Small intestine (tissue), 7 donors: ENCODE results near the gene TECR. TPM values are rescaled to one million over a fixed set of nuclear protein-coding genes. Genes with fewer than 3 reads are reported as not detected.
"Not testable (repeated sequence)": the region's sequence is repeated elsewhere in the genome, so short reads cannot be mapped to it uniquely, and the experiment has no call there.

Source experiments
- DNase-seq, 2 donors: peaks; one replicate each; pipeline versions ENCODE4 v3.0.0 to v3.0.0-alpha.2; 2013
- FAIRE-seq: peaks from 2 replicates; lab custom pipeline; 2012; peaks lifted over from hg19 to GRCh38; lab: Jason Lieb, UNC
- H3K27ac ChIP-seq, 3 donors: one replicate each; pipeline ENCODE4 v1.5.1; 2013; ENCODE audit warnings: low read length in 2 of 3, mild to moderate bottlenecking in 2 of 3, control low read depth in 1 of 3, inconsistent platforms in 1 of 3, low read depth in 1 of 3, moderate library complexity in 1 of 3
- H3K27me3 ChIP-seq, 3 donors: one replicate each; pipeline ENCODE4 v1.6.1; 2013; ENCODE audit warnings: low read length in 3 of 3, inconsistent platforms in 1 of 3; ENCODE audit not compliant: control insufficient read depth in 3 of 3, insufficient read depth in 3 of 3
- H3K36me3 ChIP-seq, 3 donors: one replicate each; pipeline ENCODE4 v1.6.1; 2013; ENCODE audit warnings: low read length in 3 of 3, inconsistent platforms in 1 of 3, low read depth in 1 of 3, mild to moderate bottlenecking in 1 of 3, moderate library complexity in 1 of 3; ENCODE audit not compliant: control insufficient read depth in 3 of 3, insufficient read depth in 2 of 3
- H3K4me1 ChIP-seq, 3 donors: one replicate each; pipeline ENCODE4 v1.6.1; 2013; ENCODE audit warnings: low read length in 2 of 3, inconsistent platforms in 1 of 3, low read depth in 1 of 3, mild to moderate bottlenecking in 1 of 3, moderate library complexity in 1 of 3; ENCODE audit not compliant: control insufficient read depth in 3 of 3, insufficient read depth in 2 of 3
- H3K4me3 ChIP-seq, 3 donors: one replicate each; pipeline ENCODE4 v1.5.1; 2013; ENCODE audit warnings: low read length in 3 of 3, control low read depth in 1 of 3, inconsistent platforms in 1 of 3, low read depth in 1 of 3, mild to moderate bottlenecking in 1 of 3, moderate library complexity in 1 of 3
- H3K9me3 ChIP-seq, 2 donors: one replicate each; pipeline ENCODE4 v1.6.1; 2013; ENCODE audit warnings: low read depth in 1 of 2, low read length in 1 of 2; ENCODE audit not compliant: control insufficient read depth in 2 of 2, insufficient read depth in 1 of 2
- WGBS, 3 donors: extraction: QIAGEN DNeasy Blood & Tissue Kit; methylation state at CpG; one replicate each; pipeline ENCODE4 v1.1.7; 2013; 5-methylcytosine and 5-hydroxymethylcytosine counted together
- polyA plus RNA-seq, 4 donors: library from polyadenylated mRNA; stranded (reverse) in 3 of 4; unstranded in 1 of 4; fragments of 200-250 nt in 3 of 4; fragments of 120-200 nt in 1 of 4; gene quantifications; one replicate each; pipeline versions ENCODE4 v1.2.1 to v1.2.3, GENCODE V29; 2013
- donor health status: healthy with polysubstance abuse.
- donor health status: control.
- donor health status: control.
- donor health status: Bipolar disorder and iron deficiency.
- donor health status: healthy.

Gene TECR
- polyA plus RNA-seq, 4 donors = 147 to 287 (median 200) TPM

DNA sequence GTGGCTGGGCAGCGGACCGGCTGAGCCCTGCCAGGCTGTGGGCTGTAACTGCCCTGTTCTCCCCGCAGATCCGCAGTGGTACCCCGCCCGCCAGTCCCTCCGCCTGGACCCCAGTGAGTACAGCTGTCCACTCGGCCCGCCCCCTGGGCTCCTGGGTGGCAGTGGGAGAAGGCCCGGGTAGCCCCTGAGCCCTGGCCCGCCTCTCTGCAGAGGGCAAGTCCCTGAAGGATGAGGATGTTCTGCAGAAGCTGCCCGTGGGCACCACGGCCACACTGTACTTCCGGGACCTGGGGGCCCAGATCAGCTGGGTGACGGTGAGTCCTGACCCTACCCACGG is 34.2 kb downstream of the TECR start:
- WGBS, 3 donors = 92 to 97% (median 93%) methylated on average over 13 to 16 of the region's 16 CpGs
- no peak for DNase-seq
- H3K27me3 ChIP-seq = no peaks in the 10 kb centered on the region
- peaks cover 0 to 4% (median 0%) of the 10 kb centered on the region in 3 donors for H3K4me1 ChIP-seq
- FAIRE-seq = no peak
- H3K9me3 ChIP-seq = no peaks in the 10 kb centered on the region
- peaks cover 0 to 76% (median 10%) of the 10 kb centered on the region in 3 donors for H3K36me3 ChIP-seq
- no peak overlapping the region for H3K4me3 ChIP-seq
- peak overlapping the region in 1 of 3 donors; percentile 56 for H3K27ac ChIP-seq

- Histone ChIP-seq H3K27me3 (no peaks in the 10 kb centered on the region), H3K4me3 (no peak overlapping the region), H3K27ac (peak overlapping the region in 1 of 3 donors; percentile 56), H3K9me3 (no peaks in the 10 kb centered on the region), H3K36me3 (peaks cover 0 to 77% (median 10%) of the 10 kb centered on the region in 3 donors), H3K4me1 (peaks cover 0 to 4% (median 0%) of the 10 kb centered on the region in 3 donors)
- peak in 1 of 2 donors; percentile 50 for DNase-seq
- FAIRE-seq = no peak
- WGBS, 3 donors = 70 to 94% (median 79%) methylated on average over 20 to 33 of the region's 33 CpGs
Observed at GRCh38 chr19:14563989-14564651, 34.7 kb downstream of the TECR start.

- 79 to 82% (median 80%) methylated on average over 20 to 22 of the region's 22 CpGs for WGBS, 3 donors
- not testable (repeated sequence) for FAIRE-seq, H3K9me3 ChIP-seq, DNase-seq, H3K4me1 ChIP-seq, H3K4me3 ChIP-seq, H3K27me3 ChIP-seq, H3K27ac ChIP-seq
- H3K36me3 ChIP-seq = peaks cover 0 to 80% (median 10%) of the 10 kb centered on the region in 3 donors
Observed at GRCh38 chr19:14564652-14565297, 35.4 kb downstream of the TECR start.

DNA sequence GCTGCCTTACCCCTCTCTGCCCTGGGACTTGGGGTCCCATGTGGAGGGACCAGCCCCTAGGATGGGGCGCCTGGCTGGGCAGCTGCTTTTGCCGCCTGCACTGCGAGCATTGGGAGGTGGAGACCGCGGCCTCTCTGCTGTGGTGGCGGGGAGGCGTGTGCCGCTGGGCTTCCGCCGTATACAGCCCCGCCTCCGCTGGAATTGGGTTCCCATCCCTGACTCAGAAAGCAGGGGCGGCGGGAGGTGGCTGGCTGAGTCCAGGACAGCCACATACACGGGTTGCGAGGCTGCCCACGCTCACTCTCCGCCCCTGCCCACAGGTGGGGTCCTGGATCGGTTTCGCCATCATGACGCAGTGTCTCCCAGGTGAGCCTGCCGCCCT is 35.9 kb downstream of the TECR start:
- Histone ChIP-seq H3K4me3 (no peak overlapping the region), H3K27ac (no peak overlapping the region), H3K36me3 (peaks cover 0 to 76% (median 10%) of the 10 kb centered on the region in 3 donors), H3K9me3 (no peaks in the 10 kb centered on the region), H3K27me3 (no peaks in the 10 kb centered on the region), H3K4me1 (peaks cover 0 to 3% (median 3%) of the 10 kb centered on the region in 3 donors)
- DNase-seq = no peak
- no peak for FAIRE-seq
- WGBS, 3 donors = 91 to 93% (median 91%) methylated on average over 14 to 22 of the region's 22 CpGs

DNA sequence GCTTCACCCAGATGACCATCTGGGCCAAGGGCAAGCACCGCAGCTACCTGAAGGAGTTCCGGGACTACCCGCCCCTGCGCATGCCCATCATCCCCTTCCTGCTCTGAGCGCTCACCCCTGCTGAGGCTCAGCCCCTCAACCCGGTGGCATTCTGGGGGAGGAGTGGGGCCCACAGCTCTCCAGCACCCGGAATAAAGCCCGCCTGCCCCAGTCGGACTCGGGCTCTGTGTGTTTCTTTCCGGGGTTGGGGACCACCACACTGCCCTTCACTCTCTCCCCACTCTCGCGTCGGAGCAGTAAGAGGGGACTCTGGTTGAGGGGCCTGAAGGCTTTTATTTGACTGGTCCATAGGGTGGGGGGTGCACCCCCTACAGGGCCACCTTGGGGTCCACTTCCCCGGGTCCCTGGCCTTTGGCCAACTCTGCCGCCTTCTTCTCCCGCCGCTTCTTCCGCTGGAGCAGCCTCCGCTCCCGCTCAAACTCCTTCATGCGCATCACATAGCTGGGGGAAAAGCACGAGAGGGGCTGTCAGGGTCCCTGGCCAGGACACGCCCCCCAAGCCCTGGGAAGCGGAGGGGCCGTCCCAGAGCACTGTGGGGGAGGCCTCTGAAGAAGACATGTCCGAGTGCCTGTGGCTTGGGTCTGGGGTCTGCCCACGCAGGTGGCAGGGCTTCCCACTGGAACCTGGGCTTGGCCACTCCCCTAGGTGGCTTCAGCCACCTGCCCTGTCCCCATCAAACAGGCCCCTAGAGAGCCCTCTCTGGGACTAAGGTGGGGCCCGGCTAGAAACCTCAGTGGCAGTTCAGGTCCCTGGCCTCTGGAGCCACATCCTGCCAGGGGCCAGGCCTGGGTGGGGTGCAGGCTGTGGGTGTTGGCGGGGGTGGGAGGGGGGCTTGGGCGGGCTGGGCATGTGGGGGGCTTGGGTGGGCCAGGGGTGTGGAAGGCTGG is 36.6 kb downstream of the TECR start:
- WGBS, 3 donors = 85 to 92% (median 85%) methylated on average over 21 to 27 of the region's 31 CpGs
- Histone ChIP-seq H3K4me1 (peaks cover 0 to 3% (median 0%) of the 10 kb centered on the region in 3 donors), H3K4me3 (no peak overlapping the region), H3K27me3 (no peaks in the 10 kb centered on the region), H3K9me3 (no peaks in the 10 kb centered on the region), H3K36me3 (peaks cover 0 to 71% (median 10%) of the 10 kb centered on the region in 3 donors), H3K27ac (no peak overlapping the region)
- DNase-seq = no peak
- FAIRE-seq = no peak

DNA sequence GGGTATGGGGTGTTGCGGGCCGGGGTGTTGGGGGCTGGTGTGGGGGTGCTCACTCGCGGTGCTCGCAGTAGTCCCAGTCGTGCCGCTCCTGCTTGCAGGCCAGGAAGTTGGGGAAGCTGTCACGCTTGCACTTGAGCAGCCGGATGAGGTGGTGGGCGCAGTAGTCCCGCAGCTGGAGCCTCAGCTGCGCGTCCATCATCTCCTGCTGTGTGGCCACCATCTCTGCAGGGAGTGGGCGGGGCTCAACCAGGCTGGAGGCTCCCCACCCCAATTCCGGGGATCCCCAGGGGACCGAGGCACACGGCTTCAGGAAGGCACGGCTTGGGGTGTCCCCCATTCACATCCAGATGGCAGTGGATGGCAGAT is 37.3 kb downstream of the TECR start:
- no peaks in the 10 kb centered on the region for H3K27me3 ChIP-seq
- peaks cover 0 to 68% (median 10%) of the 10 kb centered on the region in 3 donors for H3K36me3 ChIP-seq
- 74 to 78% (median 77%) methylated on average over 12 to 18 of the region's 18 CpGs for WGBS, 3 donors
- no peaks in the 10 kb centered on the region for H3K9me3 ChIP-seq
- no peak overlapping the region for H3K27ac ChIP-seq
- DNase-seq (no peak), FAIRE-seq (no peak)
- H3K4me1 ChIP-seq = peaks cover 0 to 3% (median 0%) of the 10 kb centered on the region in 3 donors
- no peak overlapping the region for H3K4me3 ChIP-seq

GRCh38 chr19:14567079-14567478 is 37.7 kb downstream of the TECR start:
- DNase-seq (no peak), FAIRE-seq (no peak)
- H3K9me3 ChIP-seq = no peaks in the 10 kb centered on the region
- H3K27ac ChIP-seq = no peak overlapping the region
- no peak overlapping the region for H3K4me3 ChIP-seq
- WGBS, 3 donors = 74 to 82% (median 78%) methylated on average over 9 to 11 of the region's 11 CpGs
- peaks cover 0 to 64% (median 10%) of the 10 kb centered on the region in 3 donors for H3K36me3 ChIP-seq
- peaks cover 0 to 3% (median 1%) of the 10 kb centered on the region in 3 donors for H3K4me1 ChIP-seq
- H3K27me3 ChIP-seq = no peaks in the 10 kb centered on the region
